GM12875 (cell line): Measurements from ENCODE around the gene HIPK1.

Experiments
- H3K4me3 ChIP-seq: one replicate; pipeline ENCODE4 v1.5.1; 2011; ENCODE audit warnings: low read depth, low read length, control low read depth
- CTCF ChIP-seq: IDR thresholded peaks from 2 replicates; pipeline ENCODE4 v1.5.1; 2011; ENCODE audit warnings: low read depth, mild to moderate bottlenecking, control low read depth, inconsistent platforms, low read length, moderate library complexity, borderline replicate concordance; ENCODE audit not compliant: insufficient read depth

Gene HIPK1

DNA sequence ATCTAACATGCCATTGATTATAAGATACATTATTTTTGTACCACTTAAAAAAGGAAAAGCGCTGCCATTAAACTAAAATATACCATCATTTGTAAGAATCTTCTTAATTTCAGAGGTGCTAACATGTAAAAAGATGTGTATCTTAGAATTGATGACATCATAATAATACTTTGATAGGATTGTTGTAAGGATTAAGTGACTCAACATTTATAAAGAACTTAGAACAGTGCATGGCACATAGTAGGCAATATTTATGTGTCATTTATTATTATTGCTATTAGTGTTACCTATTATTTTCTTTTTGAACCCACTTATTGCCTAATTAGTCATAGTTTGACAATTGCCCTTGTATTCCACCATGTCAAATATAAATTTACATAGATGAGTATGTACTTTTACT is 21.8 kb downstream of the HIPK1 start:
- no peak for TF ChIP-seq CTCF
- H3K4me3 ChIP-seq: no peak overlapping the region

DNA sequence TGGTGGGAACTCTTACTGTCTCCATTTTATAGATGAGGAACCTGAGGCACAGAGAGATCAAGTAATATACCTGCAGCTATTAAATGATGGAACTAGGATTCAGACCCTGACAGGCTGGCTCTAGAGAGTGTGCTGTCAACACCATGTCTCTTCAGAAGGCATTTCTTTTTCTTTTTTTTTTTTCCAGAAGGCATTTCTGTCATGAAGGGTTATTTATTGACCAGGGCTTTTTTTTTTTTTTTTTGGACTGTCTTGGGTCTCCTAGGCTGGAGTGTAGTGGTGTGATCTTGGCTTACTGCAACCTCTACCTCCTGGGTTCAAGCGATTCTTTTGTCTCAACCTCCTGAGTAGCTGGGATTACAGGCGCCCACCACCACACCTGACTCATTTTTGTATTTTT is 22.6 kb downstream of the HIPK1 start:
- H3K4me3 ChIP-seq: no peak overlapping the region

DNA sequence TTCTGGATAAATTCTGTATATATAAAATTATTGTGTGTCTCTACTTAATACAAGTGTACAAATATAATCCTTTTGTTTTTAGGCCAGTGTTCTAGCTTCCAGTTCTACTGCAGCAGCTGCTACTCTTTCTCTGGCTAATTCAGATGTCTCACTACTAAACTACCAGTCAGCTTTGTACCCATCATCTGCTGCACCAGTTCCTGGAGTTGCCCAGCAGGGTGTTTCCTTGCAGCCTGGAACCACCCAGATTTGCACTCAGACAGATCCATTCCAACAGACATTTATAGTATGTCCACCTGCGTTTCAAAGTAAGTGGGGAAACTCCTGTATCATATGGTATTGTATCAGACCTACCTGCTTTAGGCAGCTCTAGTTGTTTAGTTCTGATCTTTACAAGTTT is 28.9 kb downstream of the HIPK1 start:
- no peak for TF ChIP-seq CTCF
- no peak overlapping the region for H3K4me3 ChIP-seq

More for the DNA sequence above, 22.6 kb downstream of the HIPK1 start:
- TF ChIP-seq CTCF: no peak

DNA sequence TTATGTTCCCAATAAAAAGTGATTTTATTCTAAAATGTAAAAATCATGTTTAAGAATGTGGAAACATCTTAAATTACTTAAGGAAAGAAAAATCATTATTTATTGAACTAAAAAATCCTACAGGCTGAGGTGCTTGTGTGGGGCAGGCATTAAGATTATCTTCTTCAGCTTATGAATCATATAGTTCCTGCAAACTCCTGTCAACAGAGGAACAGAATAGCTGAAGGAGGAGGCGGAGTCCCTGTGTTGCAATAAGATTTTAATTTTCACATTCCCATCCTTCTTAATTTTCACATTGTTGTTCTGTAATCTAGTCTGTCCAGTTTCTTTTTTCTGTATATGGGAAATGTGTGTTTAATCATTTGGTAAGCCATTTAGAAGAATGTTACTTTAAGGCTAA is 29.6 kb downstream of the HIPK1 start:
- no peak overlapping the region for H3K4me3 ChIP-seq
- TF ChIP-seq CTCF: no peak

- TF ChIP-seq CTCF: no peak
- H3K4me3 ChIP-seq: no peak overlapping the region
Measured at GRCh38 chr1:113963281-113963906, 34.3 kb downstream of the HIPK1 start.

DNA sequence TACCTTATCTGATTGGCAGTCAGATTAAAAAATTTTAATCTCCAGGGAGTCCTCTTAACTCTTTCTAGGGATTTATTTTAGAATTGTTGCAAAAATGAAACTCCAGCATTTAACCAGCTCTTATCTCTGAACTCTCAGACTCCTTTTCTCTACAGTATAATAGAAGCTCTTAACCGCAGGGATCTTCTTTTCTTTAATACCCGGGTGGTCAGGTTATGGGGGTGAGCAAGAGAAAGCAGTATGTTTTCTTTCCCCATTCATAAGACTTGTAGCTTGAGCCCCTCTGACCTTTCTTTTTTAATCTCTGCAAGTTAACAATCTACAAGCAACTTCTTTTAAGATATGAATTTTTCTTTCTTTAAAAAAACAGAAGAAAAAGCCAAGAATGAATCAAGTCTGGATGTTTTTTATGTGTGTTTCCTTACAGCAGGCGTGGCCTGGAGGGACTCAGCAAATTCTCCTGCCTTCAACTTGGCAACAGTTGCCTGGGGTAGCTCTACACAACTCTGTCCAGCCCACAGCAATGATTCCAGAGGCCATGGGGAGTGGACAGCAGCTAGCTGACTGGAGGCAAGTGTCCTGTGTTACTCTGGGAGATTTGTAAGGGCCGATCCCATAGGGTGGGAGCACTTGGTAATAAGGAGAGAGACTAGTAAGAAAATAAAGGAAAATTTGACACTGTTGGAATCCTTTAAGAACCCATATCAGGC is 36.7 kb downstream of the HIPK1 start:
- no peak overlapping the region for H3K4me3 ChIP-seq
- TF ChIP-seq CTCF: no peak

GRCh38 chr1:113972954-113973353 is 43.8 kb downstream of the HIPK1 start:
- TF ChIP-seq CTCF: no peak

More at GRCh38 chr1:113972954-113973353, 43.8 kb downstream of the HIPK1 start:
- H3K4me3 ChIP-seq: no peak overlapping the region
